ENCODE measurements around the gene TIGAR. TPM values are rescaled to one million over a fixed set of nuclear protein-coding genes. Genes with fewer than 3 reads are reported as not detected.
A peak's percentile ranks its signal among the peaks of the same experiment; 100 is the strongest.

Gene TIGAR
- total and polyA plus RNA-seq, 11 donors: 3.6 to 16.4 (median 11.3) TPM

GRCh38 chr12:4346931-4347330, 25.9 kb downstream of the TIGAR start:
- no peak for ATAC-seq

DNA sequence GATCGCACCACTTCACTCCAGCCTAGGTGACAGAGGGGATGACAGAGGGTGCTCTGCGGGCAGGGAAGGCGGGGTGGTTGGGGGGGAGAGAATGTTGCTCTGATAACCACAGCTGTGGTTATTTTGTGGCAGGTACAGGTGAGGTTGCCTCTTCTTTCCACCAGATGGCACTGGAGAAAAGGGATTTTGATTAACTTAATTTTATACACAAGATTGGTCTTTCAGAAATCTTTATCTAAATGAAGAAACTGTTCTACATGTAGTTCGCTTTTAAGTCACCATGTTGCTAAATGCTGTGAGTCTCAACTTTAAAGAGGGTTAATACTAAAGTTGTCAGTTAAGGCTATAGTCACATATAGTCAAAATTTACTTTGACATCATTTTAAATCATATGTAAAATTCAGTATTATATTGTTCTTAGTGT, 32.8 kb downstream of the TIGAR start:
- ATAC-seq (no peak), DNase-seq (no peak)
- Histone ChIP-seq H3K4me3 (no peak overlapping the region), H3K4me1 (peaks cover 0 to 10% (median 0%) of the 10 kb centered on the region in 12 donors), H3K9me3 (peaks cover 0 to 1% (median 0%) of the 10 kb centered on the region in 12 donors), H3K27me3 (no peaks in the 10 kb centered on the region), H3K36me3 (peaks cover 0 to 57% (median 40%) of the 10 kb centered on the region in 9 donors), H3K27ac (no peak overlapping the region)
- intact Hi-C loops (cut with DNase I): loop anchor here in 8 of 10 donors (2.0 to 10.0 kb wide), 6 partner anchors 171 to 181 kb away; partner anchors contain the start of gene RAD51AP1 (in 1 of the 8)
- TF ChIP-seq, protein P1, sequence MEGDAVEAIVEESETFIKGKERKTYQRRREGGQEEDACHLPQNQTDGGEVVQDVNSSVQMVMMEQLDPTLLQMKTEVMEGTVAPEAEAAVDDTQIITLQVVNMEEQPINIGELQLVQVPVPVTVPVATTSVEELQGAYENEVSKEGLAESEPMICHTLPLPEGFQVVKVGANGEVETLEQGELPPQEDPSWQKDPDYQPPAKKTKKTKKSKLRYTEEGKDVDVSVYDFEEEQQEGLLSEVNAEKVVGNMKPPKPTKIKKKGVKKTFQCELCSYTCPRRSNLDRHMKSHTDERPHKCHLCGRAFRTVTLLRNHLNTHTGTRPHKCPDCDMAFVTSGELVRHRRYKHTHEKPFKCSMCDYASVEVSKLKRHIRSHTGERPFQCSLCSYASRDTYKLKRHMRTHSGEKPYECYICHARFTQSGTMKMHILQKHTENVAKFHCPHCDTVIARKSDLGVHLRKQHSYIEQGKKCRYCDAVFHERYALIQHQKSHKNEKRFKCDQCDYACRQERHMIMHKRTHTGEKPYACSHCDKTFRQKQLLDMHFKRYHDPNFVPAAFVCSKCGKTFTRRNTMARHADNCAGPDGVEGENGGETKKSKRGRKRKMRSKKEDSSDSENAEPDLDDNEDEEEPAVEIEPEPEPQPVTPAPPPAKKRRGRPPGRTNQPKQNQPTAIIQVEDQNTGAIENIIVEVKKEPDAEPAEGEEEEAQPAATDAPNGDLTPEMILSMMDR (IDR thresholded peaks at IDR 0.05): peak; percentile 26 to 64 (median 44)
- no peak for TF ChIP-seq POLR2A (IDR thresholded peaks at IDR 0.05)
- WGBS, 4 donors: 53 to 58% (median 55%) methylated on average over 3 to 4 of the region's 4 CpGs

More at GRCh38 chr12:4346931-4347330, 25.9 kb downstream of the TIGAR start:
- TF ChIP-seq POLR2A (IDR thresholded peaks at IDR 0.05): no peak
- TF ChIP-seq, protein P1 (IDR thresholded peaks at IDR 0.05): no peak
- Histone ChIP-seq H3K27ac (no peak overlapping the region), H3K36me3 (peaks cover 0 to 47% (median 22%) of the 10 kb centered on the region in 9 donors), H3K4me1 (peaks cover 0 to 3% (median 0%) of the 10 kb centered on the region in 12 donors), H3K4me3 (no peak overlapping the region), H3K27me3 (no peaks in the 10 kb centered on the region), H3K9me3 (no peaks in the 10 kb centered on the region)
- intact Hi-C loops (cut with DNase I): no loop called here
- DNase-seq: no peak

- H3K36me3 ChIP-seq: peaks cover 0 to 41% (median 30%) of the 10 kb centered on the region in 9 donors
- intact Hi-C loops (cut with DNase I): loop anchor here in 6 of 10 donors (2.0 to 10.0 kb wide), 6 partner anchors 62 to 179 kb away; partner anchors contain the start of gene RAD51AP1 (in 1 of the 6)
- 41 to 48% (median 44%) methylated on average over 3 of the region's 3 CpGs for WGBS, 4 donors
- H3K4me1 ChIP-seq: peaks cover 0 to 10% (median 0%) of the 10 kb centered on the region in 12 donors
- peak; percentile 63 to 89 (median 86) for ATAC-seq
- H3K27me3 ChIP-seq: no peaks in the 10 kb centered on the region
- H3K4me3 ChIP-seq: no peak overlapping the region
- H3K27ac ChIP-seq: peak overlapping the region in 5 of 12 donors; percentile 11 to 64 (median 50)
- no peak for DNase-seq
- no peak for TF ChIP-seq POLR2A (IDR thresholded peaks at IDR 0.05)
- TF ChIP-seq, protein P1 (IDR thresholded peaks at IDR 0.05): no peak
- H3K9me3 ChIP-seq: peaks cover 0 to 13% (median 0%) of the 10 kb centered on the region in 12 donors
Measured at GRCh38 chr12:4355156-4356040, 34.4 kb downstream of the TIGAR start.

- Histone ChIP-seq H3K27ac (peak overlapping the region in 5 of 12 donors; percentile 11 to 64 (median 50)), H3K9me3 (peaks cover 0 to 13% (median 0%) of the 10 kb centered on the region in 12 donors), H3K36me3 (peaks cover 0 to 35% (median 24%) of the 10 kb centered on the region in 9 donors), H3K4me3 (no peak overlapping the region), H3K27me3 (peaks cover 0 to 2% (median 0%) of the 10 kb centered on the region in 9 donors), H3K4me1 (peaks cover 0 to 10% (median 0%) of the 10 kb centered on the region in 12 donors)
- peak in 3 of 5 donors; percentile 17 to 40 (median 25) for DNase-seq
- intact Hi-C loops (cut with DNase I): loop anchor here in 5 of 10 donors (2.0 to 10.0 kb wide), 5 partner anchors 61 to 179 kb away; partner anchors contain the start of gene RAD51AP1 (in 1 of the 5)
- peak in 2 of 4 donors; percentile 12 to 50 for ATAC-seq
- TF ChIP-seq POLR2A (IDR thresholded peaks at IDR 0.05): no peak
- TF ChIP-seq, protein P1 (IDR thresholded peaks at IDR 0.05): peak; percentile 17 to 51 (median 32)
Measured at GRCh38 chr12:4356041-4356327, 35.0 kb downstream of the TIGAR start.
